ENCODE results near the gene ADAM12. TPM values are rescaled to one million over a fixed set of nuclear protein-coding genes. Genes with fewer than 3 reads are reported as not detected.

The ADAM12 gene
- total RNA-seq, 3 donors from 2014 or later (not counting 1 experiment from before 2014, with no cell fraction given), result 1.6 to 1.9 (median 1.8) TPM

- Histone ChIP-seq H3K27me3 (ENCODE audit: control insufficient read depth, insufficient read depth, low read length) (no peaks in the 10 kb centered on the region), H3K4me1 (ENCODE audit: control insufficient read depth, insufficient read depth, low read length) (no peaks in the 10 kb centered on the region), H3K9me3 (ENCODE audit: control insufficient read depth, insufficient read depth, low read length) (peaks cover 3% of the 10 kb centered on the region), H3K27ac (ENCODE audit: low read length) (no peak overlapping the region), H3K4me3 (ENCODE audit: low read length) (no peak overlapping the region), H3K36me3 (ENCODE audit: control insufficient read depth, insufficient read depth, low read length) (no peaks in the 10 kb centered on the region)
- DNase-seq (no peak), ATAC-seq (no peak)
- no peak for TF ChIP-seq CTCF (IDR thresholded peaks at IDR 0.05)
- H3K4me3 Mint-ChIP-seq, result no peak overlapping the region
- H3K4me1 Mint-ChIP-seq, result no peaks in the 10 kb centered on the region
- no peak overlapping the region for H3K27ac Mint-ChIP-seq
- H3K9me3 Mint-ChIP-seq, result no peaks in the 10 kb centered on the region
- peaks cover 12 to 26% of the 10 kb centered on the region in 2 donors for H3K27me3 Mint-ChIP-seq (ENCODE audit: low read depth in 2 of 2)
- intact Hi-C loops (cut with micrococcal nuclease), result no loop called here
- H3K36me3 Mint-ChIP-seq, result no peaks in the 10 kb centered on the region
- whole genome bisulfite sequencing (ENCODE audit: insufficient coverage), result 68% methylated on average over 2 of the region's 3 CpGs
Observed at GRCh38 chr10:126398383-126398743, 10.1 kb upstream of the ADAM12 start.

GRCh38 chr10:126397640-126398382, 9.5 kb upstream of the ADAM12 start:
- H3K4me1 ChIP-seq (ENCODE audit: control insufficient read depth, insufficient read depth, low read length), result no peaks in the 10 kb centered on the region
- WGBS (ENCODE audit: insufficient coverage), result 74% methylated on average over 2 of the region's 4 CpGs
- ATAC-seq (no peak), DNase-seq (no peak)
- no peak overlapping the region for H3K4me3 ChIP-seq (ENCODE audit: low read length)
- no peaks in the 10 kb centered on the region for H3K9me3 Mint-ChIP-seq
- intact Hi-C loops (cut with micrococcal nuclease), result no loop called here
- TF ChIP-seq CTCF (IDR thresholded peaks at IDR 0.05), result no peak
- H3K4me1 Mint-ChIP-seq, result no peaks in the 10 kb centered on the region
- no peak overlapping the region for H3K4me3 Mint-ChIP-seq
- no peak overlapping the region for H3K27ac Mint-ChIP-seq
- no peaks in the 10 kb centered on the region for H3K36me3 ChIP-seq (ENCODE audit: control insufficient read depth, insufficient read depth, low read length)
- no peak overlapping the region for H3K27ac ChIP-seq (ENCODE audit: low read length)
- H3K36me3 Mint-ChIP-seq, result no peaks in the 10 kb centered on the region
- H3K27me3 ChIP-seq (ENCODE audit: control insufficient read depth, insufficient read depth, low read length), result no peaks in the 10 kb centered on the region
- H3K9me3 ChIP-seq (ENCODE audit: control insufficient read depth, insufficient read depth, low read length), result peaks cover 3% of the 10 kb centered on the region
- H3K27me3 Mint-ChIP-seq (ENCODE audit: low read depth in 2 of 2), result peaks cover 12 to 26% of the 10 kb centered on the region in 2 donors

GRCh38 chr10:126397156-126397555, 8.9 kb upstream of the ADAM12 start:
- Mint-ChIP-seq H3K36me3 (no peaks in the 10 kb centered on the region), H3K4me1 (no peaks in the 10 kb centered on the region), H3K27ac (no peak overlapping the region), H3K4me3 (no peak overlapping the region), H3K9me3 (no peaks in the 10 kb centered on the region), H3K27me3 (ENCODE audit: low read depth in 2 of 2) (peaks cover 12 to 28% of the 10 kb centered on the region in 2 donors)
- 92% methylated on average over 2 of the region's 3 CpGs for WGBS (ENCODE audit: insufficient coverage)
- Histone ChIP-seq H3K4me3 (ENCODE audit: low read length) (no peak overlapping the region), H3K36me3 (ENCODE audit: control insufficient read depth, insufficient read depth, low read length) (no peaks in the 10 kb centered on the region), H3K27me3 (ENCODE audit: control insufficient read depth, insufficient read depth, low read length) (no peaks in the 10 kb centered on the region), H3K4me1 (ENCODE audit: control insufficient read depth, insufficient read depth, low read length) (no peaks in the 10 kb centered on the region), H3K27ac (ENCODE audit: low read length) (no peak overlapping the region), H3K9me3 (ENCODE audit: control insufficient read depth, insufficient read depth, low read length) (peaks cover 3% of the 10 kb centered on the region)
- no peak for DNase-seq
- TF ChIP-seq CTCF (IDR thresholded peaks at IDR 0.05), result no peak
- ATAC-seq, result no peak
- intact Hi-C loops (cut with micrococcal nuclease), result no loop called here

GRCh38 chr10:126394948-126395347, 6.7 kb upstream of the ADAM12 start:
- H3K27me3 Mint-ChIP-seq (ENCODE audit: low read depth in 2 of 2), result peaks cover 17 to 36% of the 10 kb centered on the region in 2 donors
- intact Hi-C loops (cut with micrococcal nuclease), result no loop called here
- H3K27ac ChIP-seq (ENCODE audit: low read length), result no peak overlapping the region
- ATAC-seq (no peak), DNase-seq (no peak)
- H3K4me3 Mint-ChIP-seq, result no peak overlapping the region
- no peak overlapping the region for H3K27ac Mint-ChIP-seq
- H3K9me3 ChIP-seq (ENCODE audit: control insufficient read depth, insufficient read depth, low read length), result peaks cover 3% of the 10 kb centered on the region
- H3K36me3 Mint-ChIP-seq, result no peaks in the 10 kb centered on the region
- no peak for TF ChIP-seq CTCF (IDR thresholded peaks at IDR 0.05)
- 82% methylated on average over 2 of the region's 2 CpGs for WGBS (ENCODE audit: insufficient coverage)
- no peaks in the 10 kb centered on the region for H3K9me3 Mint-ChIP-seq
- H3K4me3 ChIP-seq (ENCODE audit: low read length), result no peak overlapping the region
- H3K27me3 ChIP-seq (ENCODE audit: control insufficient read depth, insufficient read depth, low read length), result no peaks in the 10 kb centered on the region
- no peaks in the 10 kb centered on the region for H3K36me3 ChIP-seq (ENCODE audit: control insufficient read depth, insufficient read depth, low read length)
- no peaks in the 10 kb centered on the region for H3K4me1 Mint-ChIP-seq
- H3K4me1 ChIP-seq (ENCODE audit: control insufficient read depth, insufficient read depth, low read length), result no peaks in the 10 kb centered on the region
